ENCODE measurements around the gene SERGEF. TPM values are rescaled to one million over a fixed set of nuclear protein-coding genes. Genes with fewer than 3 reads are reported as not detected.

The SERGEF gene
- total RNA-seq, 1 experiment from 2014 or later = 31.4 TPM

DNA sequence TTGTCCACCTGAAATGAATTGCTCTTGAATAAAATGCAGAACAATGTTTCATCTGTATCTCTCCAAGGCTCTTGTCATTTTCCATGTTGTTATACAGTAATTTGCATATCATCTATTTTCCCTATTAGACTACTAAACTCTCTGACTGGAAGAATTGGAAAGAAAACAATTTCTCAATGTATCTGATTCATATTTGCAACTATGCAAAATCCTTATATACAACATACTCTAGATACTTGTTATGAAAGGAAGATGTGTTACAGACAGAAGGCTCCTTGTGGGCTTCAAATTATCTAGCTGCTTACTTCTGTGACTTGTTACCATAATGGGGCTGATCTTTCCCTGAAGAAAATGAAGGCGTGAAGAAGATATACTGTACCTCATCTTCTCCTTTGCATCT, 9.6 kb upstream of the SERGEF start:
- H4K91ac ChIP-seq (ENCODE audit: insufficient read length, low read depth, low read length) = no peak overlapping the region
- no peak overlapping the region for H3K4ac ChIP-seq (ENCODE audit: low read depth, low read length)
- H3K18ac ChIP-seq (ENCODE audit: insufficient read length, low read depth, low read length) = no peak overlapping the region
- Mint-ChIP-seq H3K27me3 (ENCODE audit: low read depth) (no peaks in the 10 kb centered on the region; the same call in none of the 2 replicates), H3K36me3 (ENCODE audit: insufficient read depth in 1 of 3, low read depth in 3 of 3) (no peaks in the 10 kb centered on the region), H3K9me3 (no peaks in the 10 kb centered on the region), H3K27ac (no peak overlapping the region), H3K4me3 (no peak overlapping the region), H3K4me1 (peaks cover 1 to 9% of the 10 kb centered on the region in 2 experiments)
- H3K4me2 ChIP-seq (ENCODE audit: insufficient read depth, insufficient read length, low read length) = no peak overlapping the region
- H3K23ac ChIP-seq (ENCODE audit: insufficient read length, low read depth, low read length) = no peak overlapping the region
- H3K27ac ChIP-seq (ENCODE audit: insufficient read length, low read depth, low read length) = no peak overlapping the region
- H2BK15ac ChIP-seq (ENCODE audit: low read depth, low read length) = no peak overlapping the region
- no peak overlapping the region for H3K9ac ChIP-seq (ENCODE audit: extremely low read depth, insufficient read length, low read length)
- no peaks in the 10 kb centered on the region for H3K79me1 ChIP-seq (ENCODE audit: insufficient read depth, low read depth, low read length, poor library complexity, severe bottlenecking)
- H2BK20ac ChIP-seq (ENCODE audit: low read depth, low read length, poor library complexity, severe bottlenecking) = no peak overlapping the region
- WGBS (ENCODE audit: extremely low coverage, insufficient read length, low lambda C conversion rate) = no CpG with 5 or more reads among the region's 1 CpG
- no peak overlapping the region for H4K5ac ChIP-seq (ENCODE audit: insufficient read length, low read depth, low read length)
- peaks cover under 1% of the 10 kb centered on the region; the same call in 1 of the 2 replicates for H3K4me1 ChIP-seq (ENCODE audit: insufficient read depth, low read length)
- no peaks in the 10 kb centered on the region for H3K23me2 ChIP-seq (ENCODE audit: insufficient read length, low read depth, low read length, poor library complexity, severe bottlenecking)
- no peaks in the 10 kb centered on the region for H3K27me3 ChIP-seq (ENCODE audit: insufficient read depth, low read length)
- H4K8ac ChIP-seq (replicated peaks; ENCODE audit: insufficient read length, low read depth, low read length) = no peak overlapping the region
- H4K20me1 ChIP-seq (ENCODE audit: control insufficient read depth, insufficient read depth, insufficient read length) = no peaks in the 10 kb centered on the region
- H3K79me2 ChIP-seq (ENCODE audit: insufficient read depth, low read length) = no peaks in the 10 kb centered on the region
- DNase-seq = no peak
- H2AFZ ChIP-seq (ENCODE audit: low read length) = no peak overlapping the region
- H2AK5ac ChIP-seq (ENCODE audit: insufficient read length, low read length) = no peak overlapping the region
- H2BK120ac ChIP-seq (ENCODE audit: low read depth, low read length, poor library complexity, severe bottlenecking) = no peak overlapping the region
- no peak overlapping the region for H2BK12ac ChIP-seq (ENCODE audit: insufficient read length, low read depth, low read length)
- TF ChIP-seq, protein P1, sequence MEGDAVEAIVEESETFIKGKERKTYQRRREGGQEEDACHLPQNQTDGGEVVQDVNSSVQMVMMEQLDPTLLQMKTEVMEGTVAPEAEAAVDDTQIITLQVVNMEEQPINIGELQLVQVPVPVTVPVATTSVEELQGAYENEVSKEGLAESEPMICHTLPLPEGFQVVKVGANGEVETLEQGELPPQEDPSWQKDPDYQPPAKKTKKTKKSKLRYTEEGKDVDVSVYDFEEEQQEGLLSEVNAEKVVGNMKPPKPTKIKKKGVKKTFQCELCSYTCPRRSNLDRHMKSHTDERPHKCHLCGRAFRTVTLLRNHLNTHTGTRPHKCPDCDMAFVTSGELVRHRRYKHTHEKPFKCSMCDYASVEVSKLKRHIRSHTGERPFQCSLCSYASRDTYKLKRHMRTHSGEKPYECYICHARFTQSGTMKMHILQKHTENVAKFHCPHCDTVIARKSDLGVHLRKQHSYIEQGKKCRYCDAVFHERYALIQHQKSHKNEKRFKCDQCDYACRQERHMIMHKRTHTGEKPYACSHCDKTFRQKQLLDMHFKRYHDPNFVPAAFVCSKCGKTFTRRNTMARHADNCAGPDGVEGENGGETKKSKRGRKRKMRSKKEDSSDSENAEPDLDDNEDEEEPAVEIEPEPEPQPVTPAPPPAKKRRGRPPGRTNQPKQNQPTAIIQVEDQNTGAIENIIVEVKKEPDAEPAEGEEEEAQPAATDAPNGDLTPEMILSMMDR (conservative IDR thresholded peaks at IDR 0.05) = no peak
- H3K9me3 ChIP-seq (ENCODE audit: control insufficient read depth, low read depth, low read length) = no peaks in the 10 kb centered on the region
- no peak overlapping the region for H3K14ac ChIP-seq (ENCODE audit: insufficient read depth, low read length)
- no peak overlapping the region for H3T11ph ChIP-seq (ENCODE audit: low read length)
- no peak overlapping the region for H2BK5ac ChIP-seq (ENCODE audit: insufficient read length, low read length)
- H3K56ac ChIP-seq (ENCODE audit: insufficient read length, low read depth, low read length) = no peak overlapping the region
